GM18508 (cell line): ENCODE measurements around the gene SYNJ1.
"Not testable (repeated sequence)": the region's sequence is repeated elsewhere in the genome, so short reads cannot be mapped to it uniquely, and the experiment has no call there.

Experiments
- ATAC-seq: cut with Tn5 transposase; IDR thresholded peaks from one replicate; pipeline ENCODE4 v1.9.1; 2021; ENCODE audit warnings: moderate number of reproducible peaks; ENCODE audit not compliant: insufficient read depth, unreplicated experiment

SYNJ1 gene

GRCh38 chr21:32727687-32728455, at the start of gene SYNJ1:
TSS of gene SYNJ1 (minus strand) at chr21:32728013. CDS start at chr21:32726895, 1,118 bp downstream.
- peak; percentile 54 for ATAC-seq

- no peak for ATAC-seq
These were observed 49.5 kb upstream of the SYNJ1 start for GRCh38 chr21:32777269-32777668.

- no peak for ATAC-seq
These were observed 48.9 kb upstream of the SYNJ1 start for GRCh38 chr21:32776743-32777142.

- ATAC-seq = not testable (repeated sequence)
These were observed 45.2 kb upstream of the SYNJ1 start for GRCh38 chr21:32773048-32773344.

- ATAC-seq = no peak
These were observed 44.7 kb upstream of the SYNJ1 start for GRCh38 chr21:32772281-32773047.

- ATAC-seq = peak; percentile 7
These were observed 43.2 kb upstream of the SYNJ1 start for GRCh38 chr21:32770871-32771523.

- no peak for ATAC-seq
These were observed 40.7 kb upstream of the SYNJ1 start for GRCh38 chr21:32768530-32768929.

GRCh38 chr21:32765058-32765457, 37.2 kb upstream of the SYNJ1 start:
- no peak for ATAC-seq

- no peak for ATAC-seq
These were observed 36.4 kb upstream of the SYNJ1 start for GRCh38 chr21:32764186-32764585.

GRCh38 chr21:32757804-32758203, 30.0 kb upstream of the SYNJ1 start:
- no peak for ATAC-seq

GRCh38 chr21:32756096-32756495, 28.3 kb upstream of the SYNJ1 start:
- no peak for ATAC-seq

- no peak for ATAC-seq
These were observed 26.2 kb upstream of the SYNJ1 start for GRCh38 chr21:32753818-32754585.

- no peak for ATAC-seq
These were observed 22.6 kb upstream of the SYNJ1 start for GRCh38 chr21:32750405-32750804.

- ATAC-seq = no peak
These were observed 21.8 kb upstream of the SYNJ1 start for GRCh38 chr21:32749662-32750061.

GRCh38 chr21:32748529-32748928, 20.7 kb upstream of the SYNJ1 start:
- ATAC-seq = no peak

GRCh38 chr21:32747396-32747795, 19.6 kb upstream of the SYNJ1 start:
- no peak for ATAC-seq

GRCh38 chr21:32746711-32747110, 18.9 kb upstream of the SYNJ1 start:
- not testable (repeated sequence) for ATAC-seq

GRCh38 chr21:32742396-32742795, 14.6 kb upstream of the SYNJ1 start:
- ATAC-seq = no peak

- no peak for ATAC-seq
These were observed 13.5 kb upstream of the SYNJ1 start for GRCh38 chr21:32741336-32741735.

- no peak for ATAC-seq
These were observed 12.1 kb upstream of the SYNJ1 start for GRCh38 chr21:32739946-32740345.

- ATAC-seq = not testable (repeated sequence)
These were observed 8.3 kb upstream of the SYNJ1 start for GRCh38 chr21:32736083-32736482.
